ENCODE results near the gene KCNMA1.

KCNMA1 gene

GRCh38 chr10:77236700-77237099 lies 400.9 kb downstream of the KCNMA1 start:
- TF ChIP-seq CTCF (IDR thresholded peaks at IDR 0.05) = no peak
- no peak overlapping the region for H3K27ac ChIP-seq

GRCh38 chr10:77236029-77236428 lies 401.6 kb downstream of the KCNMA1 start:
- Histone ChIP-seq H3K9me3 (no peaks in the 10 kb centered on the region), H3K4me3 (ENCODE audit: low read depth in 1 of 2, low read length in 1 of 2) (no peak overlapping the region), H3K27me3 (no peaks in the 10 kb centered on the region), H3K4me1 (ENCODE audit: control insufficient read depth in 1 of 2, insufficient read depth in 1 of 2, low read depth in 1 of 2, low read length in 1 of 2) (no peaks in the 10 kb centered on the region), H3K36me3 (no peaks in the 10 kb centered on the region), H3K27ac (no peak overlapping the region)
- no peak for TF ChIP-seq CTCF (IDR thresholded peaks at IDR 0.05)

More at GRCh38 chr10:77236700-77237099, 400.9 kb downstream of the KCNMA1 start:
- Histone ChIP-seq H3K4me3 (ENCODE audit: low read depth in 1 of 2, low read length in 1 of 2) (no peak overlapping the region), H3K4me1 (ENCODE audit: control insufficient read depth in 1 of 2, insufficient read depth in 1 of 2, low read depth in 1 of 2, low read length in 1 of 2) (no peaks in the 10 kb centered on the region), H3K9me3 (no peaks in the 10 kb centered on the region), H3K27me3 (no peaks in the 10 kb centered on the region), H3K36me3 (no peaks in the 10 kb centered on the region)

- H3K9me3 ChIP-seq = no peaks in the 10 kb centered on the region
- no peaks in the 10 kb centered on the region for H3K36me3 ChIP-seq
- H3K27ac ChIP-seq = no peak overlapping the region
- no peaks in the 10 kb centered on the region for H3K27me3 ChIP-seq
- H3K4me1 ChIP-seq (ENCODE audit: control insufficient read depth in 1 of 2, insufficient read depth in 1 of 2, low read depth in 1 of 2, low read length in 1 of 2) = no peaks in the 10 kb centered on the region
- no peak for TF ChIP-seq CTCF (IDR thresholded peaks at IDR 0.05)
- H3K4me3 ChIP-seq (ENCODE audit: low read depth in 1 of 2, low read length in 1 of 2) = no peak overlapping the region
Measured at GRCh38 chr10:77234599-77234998, 403.0 kb downstream of the KCNMA1 start.

GRCh38 chr10:77233466-77233865 lies 404.1 kb downstream of the KCNMA1 start:
- Histone ChIP-seq H3K9me3 (no peaks in the 10 kb centered on the region), H3K4me3 (ENCODE audit: low read depth in 1 of 2, low read length in 1 of 2) (no peak overlapping the region)
- TF ChIP-seq CTCF (IDR thresholded peaks at IDR 0.05) = no peak

GRCh38 chr10:77231884-77232610 lies 405.6 kb downstream of the KCNMA1 start:
- Histone ChIP-seq H3K27ac (no peak overlapping the region), H3K36me3 (no peaks in the 10 kb centered on the region), H3K4me1 (ENCODE audit: control insufficient read depth in 1 of 2, insufficient read depth in 1 of 2, low read depth in 1 of 2, low read length in 1 of 2) (no peaks in the 10 kb centered on the region), H3K4me3 (ENCODE audit: low read depth in 1 of 2, low read length in 1 of 2) (no peak overlapping the region), H3K27me3 (no peaks in the 10 kb centered on the region), H3K9me3 (no peaks in the 10 kb centered on the region)
- no peak for TF ChIP-seq CTCF (IDR thresholded peaks at IDR 0.05)

More at GRCh38 chr10:77233466-77233865, 404.1 kb downstream of the KCNMA1 start:
- H3K27ac ChIP-seq = no peak overlapping the region
- H3K36me3 ChIP-seq = no peaks in the 10 kb centered on the region
- no peaks in the 10 kb centered on the region for H3K27me3 ChIP-seq
- H3K4me1 ChIP-seq (ENCODE audit: control insufficient read depth in 1 of 2, insufficient read depth in 1 of 2, low read depth in 1 of 2, low read length in 1 of 2) = no peaks in the 10 kb centered on the region
